Brain microvascular endothelial cell (primary cell): ENCODE measurements around the gene POLR3GL.

Experiments
- DNase-seq: peaks from one replicate; pipeline ENCODE4 v3.0.0-alpha.2; 2020
- H3K27ac ChIP-seq: fragments of 250-450 bp; sonication (Bioruptor Pico); 2 replicates; pipeline ENCODE4 v1.5.1; 2020; ENCODE audit warnings: mild to moderate bottlenecking, moderate library complexity
- H3K27me3 ChIP-seq: fragments of 250-450 bp; sonication (Bioruptor Pico); replicated peaks from 2 replicates; pipeline ENCODE4 v1.5.1; 2020; ENCODE audit warnings: mild to moderate bottlenecking
- H3K36me3 ChIP-seq: fragments of 250-450 bp; sonication (Bioruptor Pico); replicated peaks from 2 replicates; pipeline ENCODE4 v1.5.1; 2020; ENCODE audit warnings: mild to moderate bottlenecking
- H3K4me3 ChIP-seq: 2 replicates; pipeline ENCODE4 v1.5.1; 2011; ENCODE audit warnings: low read depth, mild to moderate bottlenecking, control low read depth, low read length, moderate library complexity
- in situ Hi-C: cut with HindIII; loops from 2 replicates; pipeline ENCODE4 v1.10.0; 2017; ENCODE audit warnings: low sequenced_read_pairs, low pct_ligation_motif_present
- TF ChIP-seq, protein P1 (sequence below): IDR thresholded peaks from 2 replicates; pipeline ENCODE4 v1.5.1; 2011; ENCODE audit warnings: low read depth, mild to moderate bottlenecking, moderate library complexity, low read length, control low read depth, inconsistent platforms; ENCODE audit errors: missing control alignments

Gene POLR3GL

GRCh38 chr1:146016891-146017290, 52.4 kb downstream of the POLR3GL start:
- in situ Hi-C loops, result no loop called here
- Histone ChIP-seq H3K4me3 (no peak overlapping the region), H3K27ac (no peak overlapping the region), H3K36me3 (no peaks in the 10 kb centered on the region), H3K27me3 (peaks cover 24% of the 10 kb centered on the region)
- TF ChIP-seq, protein P1, sequence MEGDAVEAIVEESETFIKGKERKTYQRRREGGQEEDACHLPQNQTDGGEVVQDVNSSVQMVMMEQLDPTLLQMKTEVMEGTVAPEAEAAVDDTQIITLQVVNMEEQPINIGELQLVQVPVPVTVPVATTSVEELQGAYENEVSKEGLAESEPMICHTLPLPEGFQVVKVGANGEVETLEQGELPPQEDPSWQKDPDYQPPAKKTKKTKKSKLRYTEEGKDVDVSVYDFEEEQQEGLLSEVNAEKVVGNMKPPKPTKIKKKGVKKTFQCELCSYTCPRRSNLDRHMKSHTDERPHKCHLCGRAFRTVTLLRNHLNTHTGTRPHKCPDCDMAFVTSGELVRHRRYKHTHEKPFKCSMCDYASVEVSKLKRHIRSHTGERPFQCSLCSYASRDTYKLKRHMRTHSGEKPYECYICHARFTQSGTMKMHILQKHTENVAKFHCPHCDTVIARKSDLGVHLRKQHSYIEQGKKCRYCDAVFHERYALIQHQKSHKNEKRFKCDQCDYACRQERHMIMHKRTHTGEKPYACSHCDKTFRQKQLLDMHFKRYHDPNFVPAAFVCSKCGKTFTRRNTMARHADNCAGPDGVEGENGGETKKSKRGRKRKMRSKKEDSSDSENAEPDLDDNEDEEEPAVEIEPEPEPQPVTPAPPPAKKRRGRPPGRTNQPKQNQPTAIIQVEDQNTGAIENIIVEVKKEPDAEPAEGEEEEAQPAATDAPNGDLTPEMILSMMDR, result no peak
- DNase-seq, result no peak

- TF ChIP-seq, protein P1, result no peak
- Histone ChIP-seq H3K4me3 (peak overlapping the region; percentile 12), H3K27me3 (peaks cover 28% of the 10 kb centered on the region), H3K36me3 (no peaks in the 10 kb centered on the region), H3K27ac (no peak overlapping the region)
- in situ Hi-C loops, result no loop called here
- no peak for DNase-seq
These were observed 55.0 kb downstream of the POLR3GL start for GRCh38 chr1:146019231-146020057.

DNA sequence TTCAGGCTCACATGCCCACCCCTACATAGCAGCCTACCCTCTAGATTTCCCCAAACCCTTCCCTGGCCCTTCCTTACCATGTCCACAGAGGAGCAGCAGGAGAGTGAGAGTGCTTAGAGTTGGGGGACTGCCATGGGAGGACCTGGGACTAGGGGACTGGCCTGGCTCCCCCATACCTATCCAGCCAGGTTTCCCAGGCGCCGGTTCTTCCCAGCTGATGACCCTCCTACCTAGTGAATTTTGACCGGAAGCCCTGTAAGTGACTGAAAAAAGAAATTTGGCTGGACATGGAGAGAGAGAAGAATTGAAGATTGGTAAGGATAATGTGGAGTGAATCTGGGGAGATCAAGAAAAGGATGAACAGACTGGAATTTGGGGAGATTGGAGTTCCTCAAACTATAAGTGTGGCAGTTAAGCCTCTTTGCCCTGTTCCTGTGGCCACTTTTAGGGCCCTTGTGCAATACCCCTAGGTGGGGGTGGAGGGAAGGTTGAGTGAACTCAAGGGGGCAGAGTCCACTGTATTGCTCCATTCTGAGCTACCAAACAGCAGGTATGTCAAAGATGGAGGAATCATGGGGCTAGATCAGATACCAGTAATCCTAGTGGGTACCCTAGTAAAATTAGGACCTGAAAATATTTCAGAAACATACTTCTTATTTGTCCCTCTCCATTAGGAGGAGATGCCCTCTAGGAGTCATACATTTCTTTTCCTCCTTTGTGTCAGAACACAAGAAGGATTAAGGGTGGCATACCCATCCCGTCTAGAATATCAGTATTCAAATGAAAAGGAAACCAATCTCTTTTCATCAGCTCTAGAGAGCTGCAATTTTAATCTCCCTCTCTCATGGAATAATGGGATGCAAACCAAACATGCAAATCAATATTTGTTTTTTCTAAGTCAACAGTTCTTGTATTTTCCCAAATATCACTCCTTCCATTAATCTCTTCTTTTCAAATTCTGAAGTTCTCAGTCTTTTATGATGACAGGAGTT, 55.9 kb downstream of the POLR3GL start:
- DNase-seq, result no peak
- Histone ChIP-seq H3K27ac (no peak overlapping the region), H3K4me3 (no peak overlapping the region), H3K36me3 (no peaks in the 10 kb centered on the region), H3K27me3 (peaks cover 28% of the 10 kb centered on the region)
- in situ Hi-C loops, result no loop called here
- TF ChIP-seq, protein P1, result no peak

DNA sequence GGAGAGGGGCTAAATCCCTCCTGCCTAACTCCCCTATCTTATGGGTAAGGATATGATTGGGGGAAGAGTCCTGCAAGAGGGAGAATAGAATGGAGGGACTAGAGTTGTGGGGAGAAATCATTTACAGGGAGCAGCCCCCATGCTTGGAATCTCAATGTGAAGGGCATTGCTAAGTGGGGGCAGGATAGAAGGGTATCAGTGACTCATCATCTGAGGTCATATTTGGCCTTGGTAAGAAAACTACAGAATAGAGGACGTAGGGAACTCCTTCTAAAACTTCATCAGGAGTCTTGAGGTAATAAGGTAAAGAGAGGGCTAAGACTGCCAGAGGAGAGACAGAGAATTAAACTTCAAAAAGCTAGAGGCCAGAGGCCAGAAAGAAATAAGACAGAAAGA, 56.6 kb downstream of the POLR3GL start:
- Histone ChIP-seq H3K27ac (no peak overlapping the region), H3K36me3 (no peaks in the 10 kb centered on the region), H3K27me3 (peaks cover 28% of the 10 kb centered on the region), H3K4me3 (no peak overlapping the region)
- in situ Hi-C loops, result no loop called here
- TF ChIP-seq, protein P1, result no peak
- DNase-seq, result no peak

DNA sequence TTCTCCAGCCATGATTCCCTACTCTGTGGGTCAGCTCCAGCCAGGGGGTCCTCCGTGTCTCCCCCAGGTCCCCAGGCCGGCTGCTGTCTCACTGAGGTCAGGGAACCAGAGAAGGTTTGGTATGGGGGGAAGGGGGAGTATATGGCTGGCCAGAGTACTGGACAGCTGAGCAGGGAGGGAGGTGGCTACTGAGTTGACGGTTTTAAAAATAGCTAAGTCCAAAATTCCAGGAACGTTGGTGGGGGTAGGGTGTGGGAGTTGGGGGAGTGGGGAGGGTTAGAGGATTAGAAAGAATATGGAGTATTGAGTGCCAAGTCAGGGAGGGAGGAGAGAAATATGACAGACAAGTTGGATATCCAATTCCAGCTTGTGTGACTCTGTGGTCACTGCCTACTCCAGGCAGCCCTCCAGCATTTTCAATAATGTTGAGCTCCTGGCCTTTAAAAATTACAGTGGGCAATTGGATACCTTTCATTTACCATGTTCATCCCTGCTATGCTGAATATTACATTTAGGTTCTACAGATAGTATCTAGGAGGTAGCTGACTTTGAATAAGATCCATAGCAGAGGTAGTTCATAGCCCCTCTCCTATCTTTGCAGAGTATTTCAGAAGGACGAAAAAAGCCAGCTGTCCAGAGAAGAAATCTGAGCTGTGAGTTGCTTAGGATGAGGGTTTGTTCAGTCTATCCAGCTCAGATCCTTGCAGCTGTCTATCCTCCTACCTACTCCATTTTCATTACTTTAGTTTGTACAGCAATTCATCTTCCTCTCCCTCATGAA, 57.3 kb downstream of the POLR3GL start, which contains the start of gene HJV:
Gene HJV, minus strand, starts transcription at position 114 of the 781 bp plus-strand sequence. CDS start 1,504 bp downstream, outside the sequence.
- TF ChIP-seq, protein P1, result no peak
- H3K27me3 ChIP-seq, result peaks cover 28% of the 10 kb centered on the region
- no peaks in the 10 kb centered on the region for H3K36me3 ChIP-seq
- no peak within 1 kb of the TSS for H3K27ac ChIP-seq
- no peak within 1 kb of the TSS for H3K4me3 ChIP-seq
- no peak for DNase-seq
- in situ Hi-C loops, result no loop called here
